ENCODE measurements around the gene TMEM212. TPM values are rescaled to one million over a fixed set of nuclear protein-coding genes. Genes with fewer than 3 reads are reported as not detected.

The TMEM212 gene
- total RNA-seq, 4 donors from 2014 or later = not detected

GRCh38 chr3:171835116-171835515, 8.0 kb upstream of the TMEM212 start:
- intact Hi-C loops (cut with DNase I) = loop anchor here (2.0 kb wide), 1 partner anchor 188 kb away; no protein-coding TSS in a partner anchor

GRCh38 chr3:171835613-171836012, 7.5 kb upstream of the TMEM212 start:
- no peak overlapping the region for H3K4me3 ChIP-seq
- peaks cover 32 to 41% (median 37%) of the 10 kb centered on the region in 4 donors for H3K4me1 ChIP-seq
- WGBS = 94% methylated on average over 2 of the region's 2 CpGs
- no peak for TF ChIP-seq POLR2A (IDR thresholded peaks at IDR 0.05; ENCODE audit: low read depth)
- no peak for TF ChIP-seq EP300 (IDR thresholded peaks at IDR 0.05)
- TF ChIP-seq CTCF (IDR thresholded peaks at IDR 0.05) = no peak
- TF ChIP-seq POLR2AphosphoS5 (IDR thresholded peaks at IDR 0.05) = no peak
- no peak overlapping the region for H3K27ac ChIP-seq (replicated peaks in 1 of 4)
- no peaks in the 10 kb centered on the region for H3K27me3 ChIP-seq
- intact Hi-C loops (cut with DNase I) = loop anchor here (2.0 kb wide), 1 partner anchor 189 kb away; no protein-coding TSS in a partner anchor
- H3K36me3 ChIP-seq = no peaks in the 10 kb centered on the region
- no peak for DNase-seq (ENCODE audit: extremely low spot score)
- H3K9me3 ChIP-seq = no peaks in the 10 kb centered on the region

More at GRCh38 chr3:171835116-171835515, 8.0 kb upstream of the TMEM212 start:
- Histone ChIP-seq H3K4me1 (peaks cover 36 to 46% (median 39%) of the 10 kb centered on the region in 4 donors), H3K9me3 (no peaks in the 10 kb centered on the region), H3K4me3 (no peak overlapping the region), H3K27ac (replicated peaks in 1 of 4) (no peak overlapping the region), H3K36me3 (no peaks in the 10 kb centered on the region), H3K27me3 (no peaks in the 10 kb centered on the region)
- TF ChIP-seq POLR2A (IDR thresholded peaks at IDR 0.05; ENCODE audit: low read depth) (no peak), EP300 (IDR thresholded peaks at IDR 0.05) (no peak), POLR2AphosphoS5 (IDR thresholded peaks at IDR 0.05) (no peak), CTCF (IDR thresholded peaks at IDR 0.05) (no peak)
- 72% methylated on average over 5 of the region's 5 CpGs for WGBS
- DNase-seq (ENCODE audit: extremely low spot score) = no peak

- no peak for TF ChIP-seq POLR2A (IDR thresholded peaks at IDR 0.05; ENCODE audit: low read depth)
- no peak for TF ChIP-seq POLR2AphosphoS5 (IDR thresholded peaks at IDR 0.05)
- no peak for TF ChIP-seq CTCF (IDR thresholded peaks at IDR 0.05)
- TF ChIP-seq EP300 (IDR thresholded peaks at IDR 0.05) = no peak
- Histone ChIP-seq H3K9me3 (no peaks in the 10 kb centered on the region), H3K4me1 (peaks cover 40 to 53% (median 44%) of the 10 kb centered on the region in 4 donors), H3K27me3 (no peaks in the 10 kb centered on the region), H3K36me3 (no peaks in the 10 kb centered on the region), H3K4me3 (no peak overlapping the region), H3K27ac (replicated peaks in 1 of 4) (no peak overlapping the region)
- DNase-seq (ENCODE audit: extremely low spot score) = no peak
- 92% methylated on average over 3 of the region's 3 CpGs for WGBS
- intact Hi-C loops (cut with DNase I) = no loop called here
Measured at GRCh38 chr3:171836855-171837254, 6.3 kb upstream of the TMEM212 start.

- H3K36me3 ChIP-seq = no peaks in the 10 kb centered on the region
- H3K27me3 ChIP-seq = no peaks in the 10 kb centered on the region
- peaks cover 41 to 57% (median 49%) of the 10 kb centered on the region in 4 donors for H3K4me1 ChIP-seq
- H3K27ac ChIP-seq (replicated peaks in 1 of 4) = peak overlapping the region; percentile 54 to 69 (median 60)
- TF ChIP-seq CTCF (IDR thresholded peaks at IDR 0.05) (no peak), EP300 (IDR thresholded peaks at IDR 0.05) (no peak), POLR2AphosphoS5 (IDR thresholded peaks at IDR 0.05) (no peak), POLR2A (IDR thresholded peaks at IDR 0.05; ENCODE audit: low read depth) (no peak)
- H3K9me3 ChIP-seq = no peaks in the 10 kb centered on the region
- no peak for DNase-seq (ENCODE audit: extremely low spot score)
- peak overlapping the region in 1 of 4 donors; percentile 14 for H3K4me3 ChIP-seq
- intact Hi-C loops (cut with DNase I) = no loop called here
Measured at GRCh38 chr3:171837698-171838097, 5.5 kb upstream of the TMEM212 start.

GRCh38 chr3:171838218-171838720, 4.9 kb upstream of the TMEM212 start:
- no peak for DNase-seq (ENCODE audit: extremely low spot score)
- Histone ChIP-seq H3K36me3 (no peaks in the 10 kb centered on the region), H3K9me3 (no peaks in the 10 kb centered on the region), H3K4me3 (peak overlapping the region; percentile 14 to 42 (median 20)), H3K4me1 (peaks cover 44 to 57% (median 50%) of the 10 kb centered on the region in 4 donors), H3K27me3 (no peaks in the 10 kb centered on the region), H3K27ac (replicated peaks in 1 of 4) (peak overlapping the region; percentile 54 to 69 (median 60))
- 32% methylated on average over 6 of the region's 6 CpGs for WGBS
- TF ChIP-seq EP300 (IDR thresholded peaks at IDR 0.05) (no peak), POLR2A (IDR thresholded peaks at IDR 0.05; ENCODE audit: low read depth) (no peak), POLR2AphosphoS5 (IDR thresholded peaks at IDR 0.05) (peak; percentile 39 to 45), CTCF (IDR thresholded peaks at IDR 0.05) (peak in 1 of 3 experiments; percentile 8)
- intact Hi-C loops (cut with DNase I) = no loop called here
